ENCODE measurements around the gene APOBEC3F.
"Not testable (repeated sequence)": the region's sequence is repeated elsewhere in the genome, so short reads cannot be mapped to it uniquely, and the experiment has no call there.

APOBEC3F gene

GRCh38 chr22:39073981-39074380, 33.3 kb downstream of the APOBEC3F start:
- no peak for DNase-seq (ENCODE audit: low read depth)

- DNase-seq (ENCODE audit: low read depth) = not testable (repeated sequence)
Measured at GRCh38 chr22:39076155-39077025, 35.7 kb downstream of the APOBEC3F start.

GRCh38 chr22:39077026-39077840, 36.6 kb downstream of the APOBEC3F start, which contains the start of gene APOBEC3G:
APOBEC3G (plus strand) TSS chr22:39077275; CDS start chr22:39077362, 87 bp downstream.
- DNase-seq (ENCODE audit: low read depth) = peak; percentile 40

GRCh38 chr22:39077912-39078311, 37.2 kb downstream of the APOBEC3F start:
- not testable (repeated sequence) for DNase-seq (ENCODE audit: low read depth)

GRCh38 chr22:39078329-39078728, 37.7 kb downstream of the APOBEC3F start:
- DNase-seq (ENCODE audit: low read depth) = no peak

GRCh38 chr22:39079054-39079637, 38.5 kb downstream of the APOBEC3F start:
- DNase-seq (ENCODE audit: low read depth) = not testable (repeated sequence)

GRCh38 chr22:39080052-39080762, 39.5 kb downstream of the APOBEC3F start:
- DNase-seq (ENCODE audit: low read depth) = no peak

GRCh38 chr22:39081016-39081415, 40.4 kb downstream of the APOBEC3F start:
- DNase-seq (ENCODE audit: low read depth) = no peak

- DNase-seq (ENCODE audit: low read depth) = no peak
Measured at GRCh38 chr22:39081598-39081997, 40.9 kb downstream of the APOBEC3F start.

- no peak for DNase-seq (ENCODE audit: low read depth)
Measured at GRCh38 chr22:39083212-39084165, 42.8 kb downstream of the APOBEC3F start.

GRCh38 chr22:39084666-39085065, 44.0 kb downstream of the APOBEC3F start:
- no peak for DNase-seq (ENCODE audit: low read depth)

- DNase-seq (ENCODE audit: low read depth) = no peak
Measured at GRCh38 chr22:39087098-39087497, 46.4 kb downstream of the APOBEC3F start.

- no peak for DNase-seq (ENCODE audit: low read depth)
Measured at GRCh38 chr22:39087881-39088684, 47.4 kb downstream of the APOBEC3F start.

- DNase-seq (ENCODE audit: low read depth) = no peak
Measured at GRCh38 chr22:39088685-39089032, 48.0 kb downstream of the APOBEC3F start.

GRCh38 chr22:39089928-39090327, 49.3 kb downstream of the APOBEC3F start:
- DNase-seq (ENCODE audit: low read depth) = no peak

- no peak for DNase-seq (ENCODE audit: low read depth)
Measured at GRCh38 chr22:39090426-39091064, 49.9 kb downstream of the APOBEC3F start.

GRCh38 chr22:39091126-39092081, 50.7 kb downstream of the APOBEC3F start:
- no peak for DNase-seq (ENCODE audit: low read depth)
